Muscle of arm (tissue), 12 donors: Measurements from ENCODE around the gene PMM2. TPM values are rescaled to one million over a fixed set of nuclear protein-coding genes. Genes with fewer than 3 reads are reported as not detected.
A peak's percentile ranks its signal among the peaks of the same experiment; 100 is the strongest.
"Not testable (repeated sequence)": the region's sequence is repeated elsewhere in the genome, so short reads cannot be mapped to it uniquely, and the experiment has no call there.

Experiments
- DNase-seq: peaks from one replicate; pipeline ENCODE4 v3.0.0-alpha.2; 2013
- polyA plus RNA-seq, 12 donors: library from polyadenylated mRNA; unstranded; fragments of 120-200 nt; gene quantifications; one replicate each; pipeline ENCODE4 v1.2.1, GENCODE V29; 2013; ENCODE audit not compliant: insufficient read length in 12 of 12

Gene PMM2
- polyA plus RNA-seq, 12 donors = 14.4 to 36.8 (median 20.4) TPM; not detected in 1

DNA sequence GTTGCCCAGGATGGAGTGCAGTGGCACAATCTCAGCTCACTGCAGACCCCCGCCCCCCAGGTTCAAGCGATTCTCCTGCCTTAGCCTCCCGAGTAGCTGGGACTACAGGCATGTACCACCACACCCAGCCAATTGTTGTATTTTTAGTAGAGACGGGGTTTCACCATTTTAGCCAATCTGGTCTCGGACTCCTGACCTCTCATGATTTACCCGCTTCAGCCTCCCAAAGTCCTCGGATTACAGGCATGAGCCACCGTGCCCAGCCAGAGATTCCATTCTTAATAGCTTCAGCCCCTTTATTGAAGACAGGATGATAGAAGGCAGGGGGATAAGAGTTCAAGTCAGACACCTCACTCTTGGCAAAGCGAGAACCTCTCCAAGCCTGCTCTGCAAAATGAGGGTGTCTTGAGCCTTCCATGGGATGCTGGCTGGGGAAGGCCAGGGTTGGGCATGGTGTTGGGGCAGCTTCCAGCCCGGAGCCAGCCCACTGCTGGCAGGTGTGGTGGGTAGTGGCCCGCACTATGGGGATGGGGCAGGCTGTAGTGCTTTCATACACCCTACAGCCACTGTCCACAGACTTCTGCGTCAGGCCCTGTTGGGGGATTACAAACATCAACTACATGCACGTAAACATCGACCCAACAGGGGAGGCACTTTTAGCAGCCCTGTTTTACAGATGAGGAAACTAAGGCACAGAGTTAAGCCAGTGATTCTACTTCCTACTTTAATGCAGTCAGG lies 67.7 kb downstream of the PMM2 start:
- no peak for DNase-seq

DNA sequence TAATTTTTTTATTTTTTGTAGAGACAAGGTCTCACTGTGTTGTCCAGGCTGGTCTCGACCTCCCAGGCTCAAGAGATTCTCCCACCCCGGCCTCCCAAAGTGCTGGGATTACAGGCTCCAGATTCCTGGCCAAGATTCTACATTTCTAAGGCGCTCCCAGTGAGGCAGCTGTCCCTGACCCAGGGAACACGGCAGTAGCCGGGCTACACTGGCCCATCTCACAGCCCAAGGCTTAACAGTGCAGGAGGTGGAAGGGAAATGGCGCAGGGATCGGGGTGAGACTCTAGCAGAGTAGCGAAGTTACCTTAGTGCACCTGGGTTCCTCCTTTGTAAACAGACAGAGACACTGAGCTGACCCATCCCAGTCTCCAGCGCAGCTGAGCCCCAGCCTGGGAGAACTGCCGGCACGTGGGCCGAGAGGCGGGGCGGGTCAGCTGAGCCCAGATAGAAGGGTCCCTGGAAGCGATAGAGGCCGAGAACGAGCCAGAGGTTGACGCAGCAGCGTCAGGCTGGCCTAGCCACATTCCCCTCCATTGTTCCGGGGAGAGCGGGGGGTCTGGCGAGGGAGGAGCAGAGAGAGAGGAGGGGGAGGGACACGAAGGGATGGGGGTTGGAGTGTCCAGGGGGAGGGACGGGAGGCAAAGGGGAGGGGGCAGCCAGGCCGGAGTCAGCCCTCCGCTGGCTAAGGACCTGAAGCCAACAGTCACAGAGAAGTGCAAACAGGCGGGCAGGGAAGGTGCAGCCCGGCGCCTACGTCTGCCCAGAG lies 68.7 kb downstream of the PMM2 start:
- DNase-seq = peak; percentile 70

DNA sequence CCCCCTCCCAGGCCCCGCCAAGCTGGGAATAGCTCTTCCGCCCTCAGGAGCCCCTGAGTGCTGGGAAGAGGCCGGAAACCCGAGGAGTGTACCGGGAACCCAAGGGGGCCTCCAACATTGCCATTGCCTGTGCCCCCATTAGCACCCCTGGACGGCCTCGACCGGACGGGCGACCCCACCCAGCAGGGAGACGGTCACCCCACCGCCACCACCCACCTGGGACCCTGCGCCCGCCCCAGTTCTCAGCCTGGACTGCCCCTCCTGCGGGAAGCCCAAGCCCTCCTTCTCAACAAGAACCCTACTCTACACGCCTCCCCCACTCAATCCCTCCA lies 69.2 kb downstream of the PMM2 start:
- DNase-seq = no peak

DNA sequence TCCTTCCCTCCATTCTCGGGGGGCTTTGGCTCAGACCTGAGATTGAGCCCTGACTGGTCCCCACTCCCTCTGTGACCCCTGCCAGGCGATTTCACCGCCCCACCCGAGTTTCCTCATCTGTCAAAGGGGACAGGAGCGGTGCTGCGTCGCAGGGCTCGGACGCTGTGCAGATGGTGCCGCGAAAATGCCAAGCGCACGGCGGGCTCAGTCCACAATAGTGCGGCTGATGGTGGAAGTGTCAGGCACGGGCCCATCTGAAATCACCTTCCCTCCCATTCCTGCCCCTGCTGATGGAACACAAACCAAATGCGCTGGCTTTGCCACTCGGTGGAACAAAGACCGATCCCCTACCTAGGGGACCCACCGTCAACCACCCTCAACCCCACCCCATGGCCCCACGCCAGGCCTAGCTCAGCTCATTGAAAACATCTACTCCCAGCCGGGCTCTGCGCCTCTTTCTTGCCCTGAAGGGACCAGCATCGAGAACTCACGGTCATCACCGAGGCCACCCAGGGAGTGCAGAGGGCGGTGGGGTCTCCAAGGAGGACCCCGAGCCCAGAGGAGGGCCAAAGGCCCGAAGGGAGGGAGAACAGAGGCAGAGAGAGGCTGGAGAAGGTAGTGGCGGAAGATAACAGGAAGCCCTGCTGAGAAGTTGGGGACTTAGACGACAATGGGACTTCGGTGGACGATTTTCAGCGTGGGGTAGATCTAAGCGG lies 69.7 kb downstream of the PMM2 start:
- no peak for DNase-seq

DNA sequence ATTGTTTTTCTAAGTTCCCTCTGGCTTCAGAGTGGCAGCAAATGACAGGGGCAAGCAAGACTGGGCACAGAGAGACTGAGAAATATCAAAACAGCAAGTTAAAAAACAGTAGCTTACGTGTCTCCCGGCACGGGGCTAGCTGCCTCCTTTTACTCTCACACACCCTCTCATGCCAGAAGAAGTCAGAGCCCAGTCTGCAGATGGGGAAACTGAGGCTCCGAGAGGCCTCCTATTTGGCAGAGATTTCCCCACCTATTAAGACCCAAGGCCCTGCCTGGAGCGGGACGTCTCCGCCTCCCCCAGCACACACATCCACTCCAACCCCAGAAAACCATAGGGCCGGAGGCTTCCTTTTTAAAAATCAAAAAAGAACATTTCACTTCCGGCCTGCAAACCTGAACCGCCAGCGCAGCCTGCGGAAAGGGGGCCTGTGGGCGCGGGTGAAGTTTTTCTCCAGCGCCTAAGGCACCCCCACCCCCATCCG lies 70.3 kb downstream of the PMM2 start:
- no peak for DNase-seq

DNA sequence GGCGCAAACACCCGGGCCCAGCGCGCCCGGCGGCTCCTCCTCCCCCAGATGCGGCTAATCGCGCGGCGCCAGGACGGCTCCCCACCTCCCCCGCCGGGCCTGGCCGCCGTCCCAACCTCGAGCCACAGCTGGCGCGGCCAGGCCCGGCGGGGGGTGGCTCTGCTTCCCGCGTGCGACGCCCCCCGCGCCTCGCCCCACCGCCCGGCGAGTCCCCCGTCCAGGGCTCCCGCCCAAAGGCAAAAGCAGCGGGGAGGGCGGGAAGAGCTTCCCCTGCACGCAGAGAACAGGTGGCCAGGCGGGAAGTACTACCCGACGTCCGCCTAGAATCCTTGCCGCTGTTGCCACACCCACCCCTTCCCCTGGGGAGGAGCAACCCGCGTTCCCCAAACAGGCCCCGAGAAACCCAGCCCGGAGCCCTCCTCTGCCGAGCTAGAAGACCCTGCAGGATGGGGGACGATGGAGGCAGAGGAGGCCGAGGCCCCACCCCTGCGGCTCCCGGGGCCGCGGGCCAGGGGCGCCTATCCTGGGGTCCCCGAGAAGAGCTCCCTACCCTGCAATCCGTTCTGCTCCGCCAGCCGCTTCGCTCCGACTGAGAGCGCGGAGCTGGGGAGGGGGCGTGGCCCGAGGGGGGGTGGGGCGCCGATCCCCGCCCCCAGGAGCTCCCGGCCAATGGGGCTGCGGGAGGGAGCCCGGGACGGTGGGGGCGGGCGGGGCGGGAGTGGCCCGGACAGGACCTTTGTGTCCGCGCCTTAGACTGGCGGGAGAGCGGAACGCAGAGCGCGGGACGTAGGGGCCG lies 71.0 kb downstream of the PMM2 start, which contains the start of gene CARHSP1:
Gene CARHSP1, minus strand, starts transcription at position 591 of the 796 bp plus-strand sequence. CDS start 9,678 bp downstream, outside the sequence.
- DNase-seq = peak; percentile 90

DNA sequence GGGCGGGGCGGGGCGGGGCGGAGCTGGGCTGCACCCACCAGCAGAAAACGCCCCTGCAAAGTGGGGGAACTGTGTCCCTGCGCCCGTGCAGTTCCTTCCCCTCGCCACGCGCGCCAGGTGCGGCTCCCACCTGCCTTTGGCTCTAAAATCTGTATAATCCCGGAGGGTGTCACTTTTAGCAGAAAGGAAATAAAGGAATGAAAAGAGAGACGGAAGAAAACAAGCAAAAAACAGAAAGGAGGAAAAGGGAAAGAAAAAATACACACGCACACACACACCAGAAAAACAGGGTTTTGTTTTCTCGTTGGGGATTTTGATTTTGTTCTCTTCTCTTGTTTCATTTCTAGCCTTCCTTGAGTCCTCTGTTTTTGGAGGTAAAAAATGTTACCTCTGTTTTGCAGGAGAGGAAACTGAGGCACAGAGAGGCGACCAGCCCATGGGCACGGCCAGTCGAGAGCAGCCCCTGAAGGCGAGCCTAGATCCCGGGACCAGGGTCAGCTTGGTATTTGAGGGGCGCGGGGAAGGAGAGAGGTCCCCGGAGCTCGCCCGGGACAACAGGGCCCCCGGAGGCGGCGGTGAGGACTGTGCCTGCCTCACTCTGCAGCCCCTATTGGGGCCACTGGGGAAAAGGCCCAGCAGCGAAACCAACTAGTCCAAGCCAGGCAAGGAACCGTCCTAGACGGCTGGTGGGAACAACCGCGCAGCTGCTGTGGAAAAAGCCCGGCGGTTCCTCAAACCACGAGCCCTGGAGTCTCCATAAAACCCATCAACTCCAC lies 71.8 kb downstream of the PMM2 start:
- no peak for DNase-seq

DNA sequence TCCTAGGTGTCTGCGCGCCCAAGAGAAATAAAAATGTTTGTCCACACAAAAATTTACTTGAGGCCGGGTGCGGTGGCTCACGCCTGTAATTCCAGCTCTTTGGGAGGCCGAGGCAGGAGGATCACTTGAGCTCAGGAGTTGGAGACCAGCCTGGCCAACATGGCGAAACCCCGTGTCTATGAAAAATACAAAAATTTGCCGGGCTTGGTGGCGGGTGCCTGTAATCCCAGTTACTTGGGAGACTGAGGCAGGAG lies 72.3 kb downstream of the PMM2 start:
- not testable (repeated sequence) for DNase-seq

DNA sequence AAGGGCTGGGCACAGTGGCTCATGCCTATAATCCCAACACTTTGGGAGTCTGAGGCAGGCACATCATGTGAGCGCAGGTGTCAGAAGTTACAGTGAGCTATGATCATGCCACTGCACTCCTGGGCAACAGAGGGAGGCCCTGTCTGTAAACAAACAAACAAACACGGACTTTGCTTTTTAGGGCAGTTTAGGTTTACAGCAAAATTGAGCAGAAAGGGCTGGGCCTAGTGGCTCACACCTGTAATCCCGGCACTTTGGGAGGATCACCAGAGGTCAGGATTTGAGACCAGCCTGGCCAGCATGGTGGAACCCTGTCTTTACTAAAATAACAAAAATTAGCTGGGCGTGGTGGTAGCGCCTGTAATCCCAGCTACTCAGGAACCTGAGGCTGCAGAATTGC lies 74.4 kb downstream of the PMM2 start:
- DNase-seq = no peak

DNA sequence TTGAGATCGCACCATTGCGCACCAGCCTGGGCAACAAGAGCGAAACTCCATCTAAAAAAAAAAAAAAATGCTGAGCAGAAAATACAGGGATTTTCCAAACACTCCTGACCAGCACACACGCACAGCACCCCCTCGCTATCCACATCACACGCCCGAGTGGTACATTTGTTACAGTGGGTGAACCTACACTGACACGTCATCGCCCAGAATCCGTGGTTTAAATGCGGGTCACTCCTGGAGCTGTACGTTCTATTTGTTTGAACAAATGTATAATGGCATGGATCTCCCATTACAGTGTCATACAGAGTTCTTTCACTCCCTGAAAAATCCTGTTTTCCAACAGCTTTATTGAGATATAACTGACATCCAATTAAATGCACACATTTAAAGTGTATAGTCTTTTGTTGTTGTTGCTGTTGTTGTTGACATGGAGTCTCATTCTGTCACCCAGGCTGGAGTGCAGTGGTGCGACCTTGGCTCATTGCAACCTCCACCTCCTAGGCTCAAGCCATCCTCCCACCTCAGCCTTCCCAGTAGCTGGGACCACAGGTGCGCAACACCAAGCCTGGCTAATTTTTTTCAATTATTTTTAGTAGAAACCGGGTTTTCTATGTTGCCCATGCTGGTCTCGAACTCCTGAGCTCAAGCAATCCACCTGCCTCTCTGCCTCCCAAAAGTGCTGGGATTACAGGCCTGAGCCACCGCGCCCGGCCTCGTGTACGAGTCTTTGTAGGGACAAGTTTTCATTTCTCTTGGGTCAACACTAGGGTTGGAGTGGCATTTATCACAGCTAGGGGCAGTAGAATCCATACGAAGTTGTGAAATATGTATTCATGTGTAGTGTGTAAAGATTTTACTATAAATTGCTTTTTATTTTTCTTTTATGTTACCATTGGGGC lies 75.6 kb downstream of the PMM2 start:
- no peak for DNase-seq

DNA sequence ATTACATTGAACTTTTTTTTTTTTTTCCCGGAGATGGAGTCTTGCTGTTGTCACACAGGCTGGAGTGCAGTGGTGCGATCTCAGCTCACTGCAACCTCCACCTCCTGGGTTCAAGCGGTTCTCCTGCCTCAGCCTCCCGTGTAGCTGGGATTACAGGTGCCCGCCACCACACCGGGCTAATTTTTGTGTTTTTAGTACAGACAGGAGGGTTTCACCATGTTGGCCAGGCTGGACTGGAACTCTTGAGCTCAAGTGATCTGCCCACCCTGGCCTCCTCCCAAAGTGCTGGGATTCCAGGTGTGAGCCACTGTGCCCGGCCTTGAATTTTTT lies 76.2 kb downstream of the PMM2 start:
- not testable (repeated sequence) for DNase-seq

DNA sequence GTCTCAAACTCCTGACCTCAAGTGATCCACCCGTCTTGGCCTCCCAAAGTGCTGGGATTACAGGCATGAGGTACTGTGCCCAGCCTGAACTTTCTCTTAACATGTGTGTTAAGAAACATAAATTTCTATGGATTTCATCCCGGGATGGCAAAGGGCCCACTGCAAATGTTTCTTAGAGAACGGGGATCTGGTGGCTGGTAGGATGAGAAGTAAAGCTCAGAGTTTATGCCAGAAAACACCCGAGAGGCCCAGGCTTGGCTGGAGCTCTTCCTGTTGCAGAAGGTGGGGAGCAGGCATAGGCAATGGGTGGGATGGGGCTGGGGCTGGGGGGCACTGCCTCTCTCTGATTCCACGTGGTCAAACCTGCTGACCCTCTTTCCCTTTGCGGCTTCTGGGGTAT lies 76.7 kb downstream of the PMM2 start:
- no peak for DNase-seq

DNA sequence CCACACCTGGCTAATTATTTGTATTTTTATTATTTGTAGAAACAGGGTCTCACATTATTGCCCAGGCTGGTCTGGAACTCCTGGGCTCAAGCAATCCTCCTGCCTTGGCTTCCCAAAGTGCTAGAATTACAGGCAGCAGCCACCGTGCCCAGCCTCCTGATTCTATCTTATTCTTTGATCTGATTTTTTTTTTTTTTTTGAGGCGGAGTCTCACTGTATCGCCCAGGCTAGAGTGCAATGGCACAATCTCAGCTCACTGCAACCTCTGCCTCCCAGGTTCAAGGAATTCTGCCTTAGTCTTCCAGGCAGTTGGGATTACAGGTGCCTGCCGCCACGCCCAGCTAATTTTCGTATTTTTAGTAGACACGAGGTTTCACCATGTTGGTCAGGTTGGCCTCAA lies 77.7 kb downstream of the PMM2 start:
- not testable (repeated sequence) for DNase-seq

DNA sequence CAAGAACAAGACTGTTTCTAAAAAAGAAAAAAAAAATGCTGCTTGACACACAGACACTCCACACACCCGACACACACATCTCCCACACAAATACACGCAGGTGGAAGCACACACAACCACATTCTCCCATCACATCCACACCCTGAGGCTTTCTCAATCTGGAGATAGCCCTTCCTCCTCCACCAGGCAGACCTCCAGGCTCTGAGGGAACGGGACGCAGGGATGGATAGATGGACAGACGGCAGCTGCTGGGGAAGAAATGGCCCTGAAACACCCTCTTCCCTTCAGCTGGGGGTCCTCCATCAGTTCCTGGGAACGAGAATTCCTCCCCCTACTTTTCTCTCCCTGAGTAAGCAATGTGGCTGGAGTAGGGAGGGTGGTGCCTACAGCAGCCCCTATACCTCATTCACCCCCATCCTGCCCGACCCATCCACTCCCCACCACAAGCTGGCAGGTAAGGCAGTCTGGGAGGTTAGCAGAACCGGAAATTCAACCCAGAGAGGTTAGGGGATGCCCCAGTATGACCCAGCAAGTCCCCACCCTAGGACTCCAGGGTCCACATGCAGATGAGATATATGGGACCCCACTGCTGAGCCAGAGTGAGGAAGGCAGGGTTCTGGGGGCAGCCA lies 80.4 kb downstream of the PMM2 start:
- DNase-seq = no peak

DNA sequence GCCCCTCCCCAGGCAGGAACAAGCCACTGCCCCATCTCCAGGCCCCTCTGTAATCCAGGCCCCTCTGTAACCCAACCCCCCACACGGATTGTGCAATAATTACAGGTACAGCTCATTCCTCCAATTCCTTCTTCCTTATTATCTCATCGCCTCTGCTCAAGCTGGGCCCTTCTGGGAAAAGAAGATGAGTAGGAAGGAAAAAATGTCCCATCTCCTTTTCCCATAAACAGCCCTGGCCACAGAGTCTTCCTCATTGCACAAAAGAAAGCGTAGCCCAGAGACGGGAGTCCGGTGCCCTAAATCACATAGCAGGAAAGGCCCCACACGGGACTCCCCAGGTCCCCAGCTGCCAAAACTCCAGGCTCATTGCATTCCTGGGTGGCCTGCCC lies 80.9 kb downstream of the PMM2 start:
- no peak for DNase-seq

DNA sequence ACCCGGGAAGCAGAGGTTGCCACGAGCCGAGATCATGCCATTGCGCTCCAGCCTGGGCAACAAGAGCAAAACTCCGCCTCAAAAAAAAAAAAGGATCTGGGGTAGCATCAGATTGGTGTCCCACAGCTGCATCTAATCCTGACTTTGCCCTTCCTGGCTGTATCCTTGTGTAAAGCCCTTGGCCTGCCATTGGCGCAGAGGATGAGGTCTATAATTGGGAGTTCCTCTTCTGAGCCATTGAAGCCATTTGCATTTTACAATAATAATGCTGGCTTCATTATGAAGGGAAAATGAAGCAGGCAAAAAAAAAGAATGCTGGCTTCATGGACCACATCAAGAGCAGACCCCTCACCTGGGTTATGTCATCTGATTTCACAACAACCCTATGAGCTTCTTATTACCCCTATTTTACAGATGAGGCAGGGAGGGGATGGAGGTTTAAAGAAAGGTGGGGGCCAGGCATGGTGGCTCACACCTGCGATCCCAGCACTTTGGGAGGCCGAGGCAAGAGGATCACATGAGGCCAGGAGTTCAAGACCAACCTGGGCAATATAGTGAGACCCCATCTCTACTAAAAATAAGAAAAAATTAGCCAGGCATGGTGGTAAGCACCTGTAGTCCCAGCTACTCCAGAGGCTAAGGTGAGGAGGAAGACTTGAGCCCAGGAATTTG lies 83.3 kb downstream of the PMM2 start:
- DNase-seq = no peak

DNA sequence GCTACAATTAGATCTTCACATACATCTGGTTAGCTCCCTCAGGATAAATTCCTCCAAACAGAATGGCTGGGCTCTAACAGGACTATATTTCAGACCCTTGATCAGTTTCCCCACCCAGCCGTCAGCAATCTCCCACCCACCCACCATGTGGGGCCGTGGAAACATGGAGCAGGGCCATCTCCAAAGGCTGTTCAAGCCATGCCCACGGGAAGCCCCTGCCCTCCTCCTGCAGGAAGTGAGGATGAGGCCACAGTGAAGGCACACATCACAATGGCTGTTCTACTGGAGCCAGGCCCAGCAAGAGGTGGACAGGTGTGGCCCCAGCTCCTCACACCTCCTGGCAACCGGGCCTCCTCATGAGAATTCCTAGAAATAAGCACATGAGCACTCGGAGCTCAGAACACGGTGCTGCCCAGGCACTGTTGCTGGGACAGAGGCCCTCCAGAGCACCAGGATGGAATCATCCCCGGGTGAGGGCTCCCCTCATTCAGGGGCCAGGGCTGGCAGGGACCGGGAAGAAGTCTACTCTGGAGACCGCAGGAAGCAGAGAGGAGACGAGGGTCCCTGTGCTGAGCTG lies 84.5 kb downstream of the PMM2 start, which contains the start of gene LITAFD:
Gene LITAFD, plus strand, starts transcription at position 311 of the 577 bp plus-strand sequence. CDS start 2,005 bp downstream, outside the sequence.
- no peak for DNase-seq

DNA sequence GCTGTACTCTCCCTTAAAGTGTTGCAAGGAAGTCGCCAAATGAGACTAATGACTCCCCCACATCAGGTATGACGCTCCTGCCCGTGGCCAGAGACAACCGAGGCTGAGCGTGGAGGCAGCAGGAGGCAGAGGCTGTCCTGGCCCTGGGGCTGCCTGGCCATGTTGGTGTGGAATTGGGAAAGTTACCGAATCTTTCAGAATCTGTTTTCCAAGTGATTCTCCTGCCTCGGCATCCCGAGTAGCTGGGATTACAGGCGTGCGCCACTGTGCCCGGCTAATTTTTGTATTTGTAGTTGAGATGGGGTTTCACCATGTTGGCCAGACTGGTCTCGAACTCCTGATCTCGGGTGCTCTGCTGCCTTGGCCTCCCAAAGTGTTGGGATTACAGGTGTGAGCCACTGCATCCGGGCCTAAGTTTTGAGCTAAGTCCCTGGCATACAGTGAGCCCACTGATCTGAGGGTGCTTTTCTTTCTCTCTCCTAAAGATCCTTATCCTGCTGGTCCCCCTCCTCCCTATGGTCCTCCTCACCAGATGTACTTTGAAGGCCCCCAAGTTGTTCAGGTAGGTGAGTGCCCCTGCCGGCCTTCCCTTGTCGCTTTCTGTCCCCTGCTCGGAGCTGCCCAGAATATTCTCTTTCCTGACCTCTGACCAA lies 85.2 kb downstream of the PMM2 start:
- no peak for DNase-seq
